GM18508 (cell line): ENCODE results near the gene ENPP3.

Experiments used
- ATAC-seq: cut with Tn5 transposase; IDR thresholded peaks from one replicate; pipeline ENCODE4 v1.9.1; 2021; ENCODE audit warnings: moderate number of reproducible peaks; ENCODE audit not compliant: insufficient read depth, unreplicated experiment

Gene ENPP3

DNA sequence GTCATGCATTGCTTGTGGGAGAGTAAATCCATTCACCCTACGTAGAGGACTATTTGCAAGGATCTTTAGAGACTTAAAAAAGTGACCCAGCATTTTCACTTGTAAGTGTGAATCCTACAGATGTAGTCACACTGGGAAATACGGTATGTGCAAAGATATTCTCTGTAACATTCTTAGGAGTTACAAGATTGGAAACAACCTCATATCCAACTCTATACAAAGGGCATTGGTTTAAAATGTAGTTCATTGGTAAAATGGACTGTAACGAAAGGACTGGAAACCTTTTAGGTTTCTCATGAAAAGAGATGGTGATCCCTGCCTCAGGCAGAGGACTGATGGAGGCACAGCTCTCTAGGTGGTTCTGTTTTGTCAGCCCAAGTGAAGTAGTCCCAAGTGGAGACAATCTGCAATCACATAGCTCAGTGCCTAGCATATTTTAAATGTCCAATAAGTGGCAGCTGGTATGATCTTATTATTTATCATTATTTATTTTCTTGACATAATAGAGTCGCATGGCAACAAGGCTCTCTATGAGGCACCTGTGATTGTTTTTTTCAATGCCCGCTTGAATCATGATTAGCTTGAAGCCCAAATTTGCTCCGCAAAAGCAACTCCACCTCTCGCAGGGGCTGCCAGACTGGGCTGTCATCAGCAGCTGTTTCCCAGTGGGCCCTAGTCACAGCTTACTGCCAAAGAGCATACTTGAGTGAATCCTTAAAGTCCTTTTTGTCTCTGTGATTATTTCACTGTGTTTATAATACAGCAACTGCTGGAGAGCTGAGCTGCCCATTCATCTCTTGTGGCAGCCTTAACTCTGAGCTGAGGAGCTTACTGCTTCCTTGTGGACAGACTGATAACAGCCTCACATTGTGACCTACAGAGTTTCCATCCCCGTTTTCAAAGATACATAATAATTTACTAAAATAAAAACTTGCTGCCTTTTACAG, 150.9 kb downstream of the ENPP3 start:
- no peak for ATAC-seq

DNA sequence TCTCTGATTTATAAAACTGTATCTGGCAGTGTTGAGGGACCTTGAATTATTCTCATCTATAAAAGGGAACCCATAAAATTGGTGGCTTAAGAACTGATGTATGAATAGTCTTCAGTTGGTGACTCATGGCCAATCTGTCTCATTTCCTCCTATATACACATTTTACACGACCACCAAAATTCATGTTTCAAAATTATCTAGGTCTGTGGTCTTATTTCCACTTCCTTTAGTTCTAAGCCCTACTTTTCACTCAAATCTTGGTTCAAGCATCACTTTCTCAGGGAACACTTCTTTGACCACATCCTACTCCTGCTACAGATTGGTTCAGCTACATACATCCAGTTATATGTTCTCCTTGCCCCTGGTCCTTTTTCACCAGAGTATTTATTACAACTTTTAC, 152.1 kb downstream of the ENPP3 start:
- ATAC-seq, result no peak

DNA sequence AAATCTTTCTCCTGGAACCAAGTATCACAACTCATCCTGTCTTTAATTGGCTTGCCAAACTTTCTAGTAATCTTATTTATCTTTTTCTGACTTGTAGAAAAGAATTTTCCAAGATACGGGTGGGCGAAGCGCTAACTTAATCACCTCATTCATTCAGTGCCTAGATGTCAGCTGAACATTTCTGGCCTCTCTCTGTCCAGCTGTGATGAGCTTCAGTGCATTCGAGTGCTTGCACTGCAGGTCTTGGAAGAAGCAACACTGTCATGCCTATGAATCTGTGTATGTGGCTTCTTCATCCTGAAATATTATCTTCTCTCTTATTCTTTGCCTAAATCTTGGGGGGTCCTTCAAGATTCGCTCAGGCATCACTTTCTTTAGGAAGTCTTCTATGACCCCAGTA, 154.4 kb downstream of the ENPP3 start:
- no peak for ATAC-seq

DNA sequence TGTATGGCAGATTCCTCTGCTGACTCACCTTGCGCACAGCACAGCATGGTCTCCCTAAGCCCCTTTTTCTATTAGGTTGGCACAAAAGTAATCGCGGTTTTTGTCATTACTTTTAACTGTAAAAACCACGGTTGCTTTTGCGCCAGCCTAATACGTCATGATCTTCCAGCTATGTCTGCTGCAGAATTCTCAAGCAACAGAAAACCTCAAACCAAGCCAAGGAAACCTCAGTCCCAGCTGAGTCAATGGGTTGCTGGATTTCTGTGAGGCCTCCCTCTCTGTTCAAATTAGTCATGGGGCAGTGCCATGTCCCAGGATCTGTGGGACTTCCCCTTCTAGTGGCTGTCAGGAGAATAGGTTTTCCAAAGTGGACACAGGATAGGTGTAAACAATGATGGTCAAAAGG, 155.0 kb downstream of the ENPP3 start:
- no peak for ATAC-seq

DNA sequence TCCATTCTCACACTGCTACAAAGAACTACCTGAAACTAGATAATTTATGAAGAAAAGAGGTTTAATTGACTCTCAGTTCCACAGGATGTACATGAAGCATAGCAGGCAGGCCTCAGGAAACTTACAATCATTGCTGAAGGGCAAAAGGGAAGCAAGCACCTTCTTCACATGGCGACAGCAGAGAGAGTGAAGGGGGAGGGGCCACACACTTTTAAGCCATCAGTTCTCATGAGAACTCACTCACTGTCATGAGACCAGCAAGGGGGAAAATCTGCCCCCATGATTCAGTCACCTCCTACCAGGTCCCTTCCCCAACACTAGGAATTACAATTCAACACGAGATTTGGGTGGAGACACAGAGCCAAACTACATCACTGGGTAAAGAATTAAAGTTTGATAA, 158.3 kb downstream of the ENPP3 start:
- ATAC-seq, result no peak
